Hypothalamus (tissue), 51 donors: ENCODE measurements around the gene CDK18.

Source experiments
- DNase-seq, 51 donors: peaks; one replicate each; lab custom pipeline; 2025; lab: John Stamatoyannopoulos, UW

CDK18 gene

GRCh38 chr1:205520709-205521108, 16.2 kb downstream of the CDK18 start:
- DNase-seq, result no peak

- peak in 9 of 51 donors; percentile 7 to 40 (median 19) for DNase-seq
These were observed 17.2 kb downstream of the CDK18 start for GRCh38 chr1:205521686-205522085.

GRCh38 chr1:205522692-205523091, 18.2 kb downstream of the CDK18 start:
- DNase-seq, result no peak

GRCh38 chr1:205523261-205523890, 18.9 kb downstream of the CDK18 start:
- no peak for DNase-seq

GRCh38 chr1:205523891-205524793, 19.7 kb downstream of the CDK18 start:
- peak in 48 of 51 donors; percentile 24 to 95 (median 68) for DNase-seq

- DNase-seq, result no peak
These were observed 20.3 kb downstream of the CDK18 start for GRCh38 chr1:205524794-205525101.

- DNase-seq, result no peak
These were observed 21.2 kb downstream of the CDK18 start for GRCh38 chr1:205525495-205526285.

- DNase-seq, result no peak
These were observed 22.0 kb downstream of the CDK18 start for GRCh38 chr1:205526431-205526830.

GRCh38 chr1:205527931-205528330, 23.5 kb downstream of the CDK18 start:
- no peak for DNase-seq

GRCh38 chr1:205528446-205528886, 24.0 kb downstream of the CDK18 start:
- DNase-seq, result no peak

GRCh38 chr1:205528887-205529825, 24.7 kb downstream of the CDK18 start:
- peak in 49 of 51 donors; percentile 27 to 90 (median 67) for DNase-seq

- no peak for DNase-seq
These were observed 25.6 kb downstream of the CDK18 start for GRCh38 chr1:205530116-205530515.

- DNase-seq, result no peak
These were observed 26.9 kb downstream of the CDK18 start for GRCh38 chr1:205531191-205532025.

GRCh38 chr1:205532026-205532898, 27.8 kb downstream of the CDK18 start:
- DNase-seq, result no peak

- DNase-seq, result no peak
These were observed 28.7 kb downstream of the CDK18 start for GRCh38 chr1:205532996-205533735.

GRCh38 chr1:205533748-205534443, 29.4 kb downstream of the CDK18 start:
- DNase-seq, result no peak

GRCh38 chr1:205534444-205534985, 30.0 kb downstream of the CDK18 start:
- DNase-seq, result no peak
